CD4-positive, CD25-positive, alpha-beta regulatory T cell (primary cell): ENCODE data around the gene PEMT. TPM values are rescaled to one million over a fixed set of nuclear protein-coding genes. Genes with fewer than 3 reads are reported as not detected.

Source experiments
- ATAC-seq, 2 donors: fragments of 150-1000 bp; cut with Tn5 transposase; one replicate each; pipeline ENCODE4 v1.10.0; 2021; ENCODE audit warnings: low read depth in 2 of 2, moderate number of reproducible peaks in 2 of 2, moderate library complexity in 1 of 2
- DNase-seq, 3 donors: peaks; one replicate each; pipeline versions ENCODE4 v3.0.0 to v3.0.0-alpha.2; 2012 to 2022; ENCODE audit warnings: mixed read lengths in 1 of 3
- H3K27ac ChIP-seq: one replicate; pipeline ENCODE4 v1.7.0; 2013; ENCODE audit warnings: mild to moderate bottlenecking, low read length; ENCODE audit not compliant: insufficient read depth, poor library complexity, severe bottlenecking
- H3K27me3 ChIP-seq: one replicate; pipeline ENCODE4 v1.7.0; 2013; ENCODE audit warnings: low read length; ENCODE audit not compliant: control insufficient read depth, insufficient read depth
- H3K36me3 ChIP-seq: one replicate; pipeline ENCODE4 v1.7.0; 2013; ENCODE audit warnings: mild to moderate bottlenecking, low read length, moderate library complexity; ENCODE audit not compliant: control insufficient read depth, insufficient read depth
- H3K4me1 ChIP-seq: 2 replicates; pipeline ENCODE4 v1.7.0; 2013; ENCODE audit warnings: mild to moderate bottlenecking, low read length; ENCODE audit not compliant: insufficient read depth, control insufficient read depth, poor library complexity, severe bottlenecking
- H3K4me3 ChIP-seq: one replicate; pipeline ENCODE4 v1.7.0; 2013; ENCODE audit warnings: low read depth, mild to moderate bottlenecking, low read length, moderate library complexity
- H3K9me3 ChIP-seq, 2 experiments: 1 replicate in 1 of 2; 2 replicates in 1 of 2; pipeline ENCODE4 v1.7.0; 2013; ENCODE audit warnings: low read length in 2 of 2, mild to moderate bottlenecking in 1 of 2, moderate library complexity in 1 of 2; ENCODE audit not compliant: control insufficient read depth in 2 of 2
- H3K27ac Mint-ChIP-seq, 3 donors: one replicate each; pipeline ENCODE4 v1.8.0; 2020 to 2022; ENCODE audit warnings: mild to moderate bottlenecking in 3 of 3, mixed read lengths in 3 of 3, moderate library complexity in 2 of 3
- H3K27me3 Mint-ChIP-seq: one replicate; pipeline ENCODE4 v1.8.0; 2022; ENCODE audit warnings: mild to moderate bottlenecking, mixed read lengths
- H3K36me3 Mint-ChIP-seq: one replicate; pipeline ENCODE4 v1.8.0; 2020; ENCODE audit warnings: mixed read lengths
- H3K4me1 Mint-ChIP-seq, 4 donors: one replicate each; pipeline ENCODE4 v1.8.0; 2020 to 2022; ENCODE audit warnings: mixed read lengths in 4 of 4, mild to moderate bottlenecking in 1 of 4
- H3K4me3 Mint-ChIP-seq, 4 donors: one replicate each; pipeline ENCODE4 v1.8.0; 2020 to 2022; ENCODE audit warnings: mild to moderate bottlenecking in 4 of 4, mixed read lengths in 4 of 4, moderate library complexity in 3 of 4
- H3K9me3 Mint-ChIP-seq, 7 donors: one replicate each; pipeline ENCODE4 v1.8.0; 2020 to 2022; ENCODE audit warnings: mixed read lengths in 7 of 7, mild to moderate bottlenecking in 3 of 7, moderate library complexity in 2 of 7
- polyA plus RNA-seq, 4 donors: library from polyadenylated mRNA; unstranded; fragments of 300-500 nt; fragmentation: Illumina TruSeq; gene quantifications; one replicate each; pipeline ENCODE4 v1.2.3, GENCODE V29; 2021
- total RNA-seq: library from RNA; stranded (reverse); gene quantifications from one replicate; pipeline ENCODE4 v1.2.3, GENCODE V29; 2022

Gene PEMT
- total and polyA plus RNA-seq, 5 donors from 2014 or later: 13.2 to 33.2 (median 27.3) TPM

DNA sequence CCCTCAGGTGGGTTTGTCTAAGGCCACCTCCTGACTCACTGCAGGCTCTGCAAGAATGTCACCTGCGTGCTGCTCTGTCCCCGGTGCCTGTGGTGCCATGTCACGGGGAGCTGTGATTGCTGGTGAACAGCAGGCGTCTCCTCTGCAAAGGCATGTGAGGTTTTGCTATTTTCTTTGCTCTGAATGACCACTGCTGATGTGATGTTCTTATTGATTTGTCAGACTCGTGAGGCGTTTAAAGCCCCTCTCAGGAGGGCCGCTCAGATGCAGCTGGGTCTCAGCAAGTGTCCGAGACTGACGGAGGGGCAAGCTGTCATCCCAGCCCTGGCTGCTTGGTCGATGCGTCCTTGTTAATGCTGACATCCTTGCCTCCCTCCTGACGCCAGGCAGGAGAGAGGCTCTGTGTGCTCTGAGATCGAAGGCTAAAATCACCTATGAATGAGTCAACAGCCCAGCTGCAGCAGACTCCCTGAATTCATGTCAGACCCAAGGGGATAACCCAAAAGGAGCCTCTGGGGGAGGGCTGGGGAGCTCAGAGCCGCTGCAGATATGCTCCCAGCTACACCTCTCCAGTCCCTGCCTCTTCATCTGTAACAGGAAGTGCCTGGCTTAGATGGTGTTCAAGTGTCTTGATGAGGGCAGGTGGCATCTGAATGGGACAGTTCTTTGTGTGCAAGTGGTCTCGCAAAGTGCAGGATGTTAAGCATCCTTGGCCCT lies 11.8 kb upstream of the PEMT start:
- no peak for DNase-seq
- Histone ChIP-seq H3K36me3 (no peaks in the 10 kb centered on the region), H3K27ac (no peak overlapping the region), H3K9me3 (no peaks in the 10 kb centered on the region), H3K27me3 (no peaks in the 10 kb centered on the region), H3K4me3 (no peak overlapping the region), H3K4me1 (no peaks in the 10 kb centered on the region)
- no peak overlapping the region for H3K27ac Mint-ChIP-seq
- H3K9me3 Mint-ChIP-seq: no peaks in the 10 kb centered on the region
- H3K4me1 Mint-ChIP-seq: peaks cover 0 to 8% (median 1%) of the 10 kb centered on the region in 4 donors
- no peaks in the 10 kb centered on the region for H3K27me3 Mint-ChIP-seq
- no peaks in the 10 kb centered on the region for H3K36me3 Mint-ChIP-seq
- no peak for ATAC-seq
- no peak overlapping the region for H3K4me3 Mint-ChIP-seq

DNA sequence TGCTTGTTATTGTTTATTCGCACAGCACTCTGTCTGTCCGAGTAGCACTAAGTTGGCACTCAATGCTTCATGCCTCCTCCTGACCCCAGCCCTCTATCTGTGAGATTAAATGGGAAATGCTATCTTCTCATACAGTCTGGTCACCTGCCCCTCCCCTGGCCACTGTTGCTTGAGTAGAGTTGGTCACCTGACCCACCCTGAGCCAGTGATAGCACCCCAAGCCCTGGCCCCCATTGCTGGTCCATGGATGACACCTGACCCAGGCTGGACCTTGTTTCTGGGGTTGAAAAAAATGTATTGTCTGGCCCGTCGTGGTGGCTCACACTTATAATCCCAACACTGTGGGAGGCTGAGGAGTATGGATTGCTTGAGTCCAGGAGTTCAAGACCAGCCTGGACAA lies 8.5 kb upstream of the PEMT start:
- no peak for DNase-seq
- Histone ChIP-seq H3K4me1 (no peaks in the 10 kb centered on the region), H3K27me3 (no peaks in the 10 kb centered on the region), H3K4me3 (no peak overlapping the region), H3K27ac (no peak overlapping the region), H3K36me3 (no peaks in the 10 kb centered on the region), H3K9me3 (no peaks in the 10 kb centered on the region)
- ATAC-seq: no peak
- Mint-ChIP-seq H3K27me3 (no peaks in the 10 kb centered on the region), H3K9me3 (no peaks in the 10 kb centered on the region), H3K27ac (peak overlapping the region in 1 of 3 donors; percentile 53), H3K4me1 (peaks cover 0 to 2% (median under 1%) of the 10 kb centered on the region in 4 donors), H3K36me3 (no peaks in the 10 kb centered on the region), H3K4me3 (no peak overlapping the region)

DNA sequence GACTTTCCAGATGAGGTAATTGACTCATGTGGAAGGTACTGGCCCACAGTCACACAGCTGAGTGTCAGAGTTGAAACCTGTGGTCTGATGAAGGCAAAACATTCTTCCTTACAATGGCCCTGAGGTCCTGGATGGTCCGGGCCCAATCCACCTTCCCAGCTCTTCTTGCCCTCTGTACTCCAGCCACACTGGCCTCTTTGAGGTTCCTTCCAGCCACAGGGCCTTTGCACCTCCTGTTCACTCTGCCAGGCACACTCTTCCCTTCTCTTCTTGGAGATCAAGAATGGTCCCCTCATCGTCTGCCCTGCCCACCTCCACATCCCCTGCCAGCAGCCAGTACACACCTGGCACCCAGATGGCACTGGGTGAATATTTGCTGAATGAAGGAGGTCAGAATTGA lies 6.5 kb upstream of the PEMT start:
- Mint-ChIP-seq H3K4me1 (peaks cover 0 to under 1% (median under 1%) of the 10 kb centered on the region in 4 donors), H3K4me3 (peak overlapping the region in 1 of 4 donors; percentile 68), H3K27ac (no peak overlapping the region), H3K9me3 (no peaks in the 10 kb centered on the region), H3K27me3 (no peaks in the 10 kb centered on the region), H3K36me3 (no peaks in the 10 kb centered on the region)
- Histone ChIP-seq H3K4me3 (no peak overlapping the region), H3K36me3 (no peaks in the 10 kb centered on the region), H3K9me3 (no peaks in the 10 kb centered on the region), H3K27me3 (no peaks in the 10 kb centered on the region), H3K4me1 (no peaks in the 10 kb centered on the region), H3K27ac (no peak overlapping the region)
- DNase-seq (no peak), ATAC-seq (no peak)

DNA sequence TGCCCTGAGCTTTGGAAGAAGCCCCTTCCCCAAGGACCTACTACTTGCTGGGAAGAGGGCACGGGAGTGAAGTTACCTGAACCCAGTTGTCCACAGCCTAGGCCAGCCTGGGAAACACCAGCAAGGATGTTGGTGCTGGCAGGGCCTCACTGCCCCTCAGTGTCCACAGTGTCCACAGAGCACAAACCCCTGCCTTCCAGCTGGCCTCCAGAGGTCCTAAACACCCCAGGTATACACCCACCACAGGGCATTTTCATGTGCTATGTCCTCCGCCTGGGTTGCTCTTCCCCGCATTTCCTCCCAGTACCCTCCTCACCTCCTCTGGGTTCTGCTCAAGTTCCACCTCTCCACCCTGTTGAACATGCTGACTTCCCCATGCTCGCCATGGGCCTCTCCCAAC lies 4.2 kb upstream of the PEMT start:
- peaks cover 14% of the 10 kb centered on the region for H3K4me1 ChIP-seq
- DNase-seq (no peak), ATAC-seq (no peak)
- H3K27ac ChIP-seq: no peak overlapping the region
- Mint-ChIP-seq H3K4me3 (peak overlapping the region in 3 of 4 donors; percentile 25 to 34 (median 26)), H3K9me3 (no peaks in the 10 kb centered on the region), H3K4me1 (peaks cover 5 to 23% (median 10%) of the 10 kb centered on the region in 4 donors), H3K27ac (peak overlapping the region in 1 of 3 donors; percentile 72), H3K27me3 (no peaks in the 10 kb centered on the region), H3K36me3 (no peaks in the 10 kb centered on the region)
- H3K9me3 ChIP-seq: no peaks in the 10 kb centered on the region
- H3K36me3 ChIP-seq: no peaks in the 10 kb centered on the region
- no peak overlapping the region for H3K4me3 ChIP-seq
- no peaks in the 10 kb centered on the region for H3K27me3 ChIP-seq

DNA sequence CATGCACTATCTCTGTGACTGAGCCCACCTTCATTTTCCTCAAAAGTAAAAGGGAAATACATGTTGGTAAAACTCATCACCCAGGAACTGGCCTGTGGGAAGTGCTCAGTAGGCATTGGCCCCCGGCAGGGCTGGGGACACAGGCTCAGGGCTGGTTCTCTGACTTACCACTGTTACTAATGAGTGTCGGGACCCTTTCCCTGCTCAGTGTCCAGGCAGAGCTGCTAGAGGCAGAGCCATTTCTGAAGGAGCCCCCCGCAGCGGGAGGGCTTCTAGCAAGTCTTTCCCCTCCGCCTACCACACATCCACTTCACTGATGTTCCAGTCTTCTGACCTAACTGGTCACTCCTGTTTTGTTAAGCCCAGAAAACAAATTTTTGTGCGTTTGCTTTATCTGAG lies 1.7 kb upstream of the PEMT start:
- H3K27ac Mint-ChIP-seq: peak overlapping the region in 1 of 3 donors; percentile 14
- peak overlapping the region; percentile 23 for H3K27ac ChIP-seq
- H3K4me1 ChIP-seq: peaks cover 21% of the 10 kb centered on the region
- H3K4me1 Mint-ChIP-seq: peaks cover 5 to 31% (median 21%) of the 10 kb centered on the region in 4 donors
- H3K36me3 ChIP-seq: no peaks in the 10 kb centered on the region
- no peaks in the 10 kb centered on the region for H3K27me3 Mint-ChIP-seq
- no peaks in the 10 kb centered on the region for H3K27me3 ChIP-seq
- H3K4me3 Mint-ChIP-seq: peak overlapping the region; percentile 95 to 97 (median 96)
- ATAC-seq (no peak), DNase-seq (no peak)
- H3K9me3 Mint-ChIP-seq: no peaks in the 10 kb centered on the region
- H3K36me3 Mint-ChIP-seq: no peaks in the 10 kb centered on the region
- H3K9me3 ChIP-seq: no peaks in the 10 kb centered on the region
- H3K4me3 ChIP-seq: no peak overlapping the region

DNA sequence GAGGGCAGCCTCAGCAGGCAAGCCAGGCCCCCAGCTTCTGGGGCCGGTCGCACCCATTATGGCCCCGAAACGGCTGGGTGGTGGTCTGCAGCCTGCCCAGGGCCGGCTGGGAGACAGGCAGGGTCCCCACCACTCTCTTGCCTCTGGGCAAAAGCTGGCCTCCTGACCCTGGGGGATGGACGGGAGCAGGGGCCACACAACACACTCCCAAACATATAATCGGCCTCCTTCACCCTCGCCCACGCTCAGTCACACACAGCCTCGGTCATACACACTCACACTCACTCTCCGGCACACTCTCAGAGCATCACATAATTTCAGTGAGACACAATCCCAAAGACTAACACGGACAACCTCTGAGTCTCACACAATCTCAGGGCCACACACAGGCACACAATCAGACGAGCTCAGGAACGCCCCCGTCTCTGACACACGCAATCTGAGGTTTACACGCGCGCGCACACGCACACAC lies 589 bp downstream of the PEMT start:
- Histone ChIP-seq H3K36me3 (no peaks in the 10 kb centered on the region), H3K27ac (peak overlapping the region; percentile 85), H3K4me1 (peaks cover 21% of the 10 kb centered on the region), H3K27me3 (no peaks in the 10 kb centered on the region), H3K4me3 (peak overlapping the region; percentile 84), H3K9me3 (no peaks in the 10 kb centered on the region)
- H3K27me3 Mint-ChIP-seq: no peaks in the 10 kb centered on the region
- peak overlapping the region; percentile 95 to 97 (median 96) for H3K4me3 Mint-ChIP-seq
- ATAC-seq (no peak), DNase-seq (no peak)
- H3K27ac Mint-ChIP-seq: peak overlapping the region; percentile 87 to 99 (median 90)
- H3K36me3 Mint-ChIP-seq: no peaks in the 10 kb centered on the region
- H3K9me3 Mint-ChIP-seq: no peaks in the 10 kb centered on the region
- H3K4me1 Mint-ChIP-seq: peaks cover 9 to 43% (median 22%) of the 10 kb centered on the region in 4 donors

DNA sequence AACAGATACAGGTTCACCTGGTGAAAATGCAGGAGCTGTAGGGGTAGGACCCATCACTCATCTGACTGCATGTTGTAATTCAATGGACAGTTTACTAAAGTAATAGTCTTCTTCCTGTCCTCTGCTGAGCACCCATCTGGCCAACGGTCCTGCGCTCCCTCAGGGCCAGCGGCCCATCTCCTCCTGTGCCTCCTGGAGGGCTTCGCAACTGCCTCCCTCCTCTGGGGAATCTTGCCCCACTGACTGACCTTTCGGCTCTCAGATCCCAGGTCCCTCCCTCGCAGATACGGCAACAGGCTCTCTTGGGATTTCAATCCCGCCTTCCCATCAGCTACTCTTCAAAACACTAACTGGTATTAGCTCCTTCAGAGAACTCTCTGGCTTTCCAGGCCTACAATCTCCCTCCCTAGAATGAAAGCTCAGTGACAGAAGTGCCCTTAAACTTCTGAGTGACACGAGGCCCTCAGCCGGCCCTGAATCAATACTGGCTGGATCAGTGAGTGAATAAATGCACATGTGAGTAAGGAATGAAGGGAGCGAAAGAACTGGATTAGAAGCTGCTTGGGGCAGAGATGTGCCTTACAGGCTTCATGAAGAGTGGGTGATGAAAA lies 1.3 kb downstream of the PEMT start:
- H3K4me1 Mint-ChIP-seq: peaks cover 9 to 43% (median 22%) of the 10 kb centered on the region in 4 donors
- peak overlapping the region; percentile 85 to 90 (median 87) for H3K27ac Mint-ChIP-seq
- no peak for ATAC-seq
- H3K9me3 ChIP-seq: no peaks in the 10 kb centered on the region
- no peaks in the 10 kb centered on the region for H3K27me3 Mint-ChIP-seq
- H3K27me3 ChIP-seq: no peaks in the 10 kb centered on the region
- H3K36me3 Mint-ChIP-seq: no peaks in the 10 kb centered on the region
- no peak for DNase-seq
- H3K36me3 ChIP-seq: no peaks in the 10 kb centered on the region
- no peaks in the 10 kb centered on the region for H3K9me3 Mint-ChIP-seq
- peak overlapping the region; percentile 59 for H3K4me3 ChIP-seq
- peak overlapping the region; percentile 85 for H3K27ac ChIP-seq
- peak overlapping the region; percentile 95 to 97 (median 96) for H3K4me3 Mint-ChIP-seq
- peaks cover 21% of the 10 kb centered on the region for H3K4me1 ChIP-seq
